Measurements from ENCODE around the gene CALCR.
"Not testable (repeated sequence)": the region's sequence is repeated elsewhere in the genome, so short reads cannot be mapped to it uniquely, and the experiment has no call there.

CALCR gene

GRCh38 chr7:93574646-93575554 lies at the start of gene CALCR:
Gene CALCR, minus strand, starts transcription at chr7:93574724. Its CDS starts 87,743 bp downstream, at chr7:93486981.
- no peak for DNase-seq

GRCh38 chr7:93623816-93624215 lies 49.3 kb upstream of the CALCR start:
- no peak for DNase-seq

DNA sequence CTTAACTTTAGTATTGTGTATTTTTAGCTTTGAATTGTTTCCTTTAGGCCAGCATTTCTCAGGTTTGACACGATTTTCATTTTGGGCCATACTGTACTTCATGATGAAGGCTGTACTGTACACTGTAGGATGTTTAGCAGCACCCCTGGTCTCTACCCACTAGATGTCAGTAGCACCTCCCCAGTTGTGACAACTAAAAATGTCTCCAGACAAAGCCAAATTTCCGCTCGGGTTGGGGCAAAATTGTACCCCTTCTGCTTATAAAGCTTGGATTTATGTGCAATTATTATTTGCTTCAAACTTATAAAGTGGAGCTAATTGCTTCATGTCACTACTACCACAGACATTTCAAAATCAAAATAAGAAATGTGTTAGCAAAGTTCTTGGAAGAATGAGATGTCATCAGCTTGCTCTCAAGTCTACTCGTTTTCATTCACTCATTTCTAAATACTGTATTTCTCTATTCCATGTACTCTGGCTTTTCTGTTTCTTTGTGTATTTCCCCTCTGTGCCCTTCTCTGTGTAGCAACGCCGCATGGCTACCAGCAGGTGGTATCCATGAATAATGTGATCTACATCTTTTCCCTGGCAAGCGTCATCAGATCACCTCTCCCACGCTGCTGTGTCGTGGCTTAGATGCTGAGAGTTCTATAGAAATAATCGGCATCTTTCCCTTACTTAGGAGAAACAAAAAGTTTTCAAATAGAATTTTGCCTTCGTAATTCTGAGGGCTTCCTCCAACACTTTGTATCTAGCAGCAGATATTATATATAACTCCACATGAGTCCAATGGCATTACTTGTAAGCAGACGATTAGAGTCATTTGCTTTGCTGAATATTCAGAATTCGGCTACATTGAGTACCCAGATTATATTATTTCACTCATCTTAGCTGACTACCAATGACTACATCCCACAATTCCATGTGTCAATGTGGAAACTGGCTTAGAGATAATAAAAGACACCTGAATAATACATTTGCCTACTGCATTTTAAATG lies 47.8 kb upstream of the CALCR start:
- peak; percentile 61 for DNase-seq

GRCh38 chr7:93620864-93621263 lies 46.3 kb upstream of the CALCR start:
- no peak for DNase-seq

GRCh38 chr7:93620057-93620456 lies 45.5 kb upstream of the CALCR start:
- no peak for DNase-seq

GRCh38 chr7:93601363-93601762 lies 26.8 kb upstream of the CALCR start:
- DNase-seq = peak; percentile 78

GRCh38 chr7:93594250-93594649 lies 19.7 kb upstream of the CALCR start:
- DNase-seq = no peak

GRCh38 chr7:93592588-93593266 lies 18.2 kb upstream of the CALCR start:
- DNase-seq = no peak

DNA sequence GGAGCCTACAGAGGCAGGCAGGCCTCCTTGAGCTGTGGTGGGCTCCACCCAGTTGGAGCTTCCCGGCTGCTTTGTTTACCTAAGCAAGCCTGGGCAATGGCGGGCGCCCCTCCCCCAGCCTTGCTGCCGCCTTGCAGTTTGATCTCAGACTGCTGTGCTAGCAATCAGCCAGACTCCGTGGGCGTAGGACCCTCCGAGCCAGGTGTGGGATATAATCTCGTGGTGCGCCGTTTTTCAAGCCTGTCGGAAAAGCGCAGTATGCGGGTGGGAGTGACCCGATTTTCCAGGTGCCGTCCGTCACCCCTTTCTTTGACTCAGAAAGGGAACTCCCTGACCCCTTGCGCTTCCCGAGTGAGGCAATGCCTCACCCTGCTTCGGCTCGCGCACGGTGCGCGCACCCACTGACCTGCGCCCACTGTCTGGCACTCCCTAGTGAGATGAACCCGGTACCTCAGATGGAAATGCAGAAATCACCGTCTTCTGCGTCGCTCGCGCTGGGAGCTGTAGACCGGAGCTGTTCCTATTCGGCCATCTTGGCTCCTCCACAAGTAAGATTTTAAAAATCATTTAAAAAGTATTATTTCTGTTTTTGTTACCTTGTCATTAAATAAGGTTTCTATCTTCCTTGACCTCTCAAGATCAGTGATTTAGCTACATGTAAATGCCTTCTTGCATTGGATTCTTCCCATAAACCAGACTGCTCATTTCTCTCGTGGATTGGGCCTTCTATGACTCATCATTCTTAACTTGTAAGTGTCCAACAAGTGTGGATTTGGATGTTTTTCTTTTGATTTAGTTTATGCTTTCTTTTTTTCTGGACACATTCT lies 16.9 kb upstream of the CALCR start:
- peak; percentile 26 for DNase-seq

DNA sequence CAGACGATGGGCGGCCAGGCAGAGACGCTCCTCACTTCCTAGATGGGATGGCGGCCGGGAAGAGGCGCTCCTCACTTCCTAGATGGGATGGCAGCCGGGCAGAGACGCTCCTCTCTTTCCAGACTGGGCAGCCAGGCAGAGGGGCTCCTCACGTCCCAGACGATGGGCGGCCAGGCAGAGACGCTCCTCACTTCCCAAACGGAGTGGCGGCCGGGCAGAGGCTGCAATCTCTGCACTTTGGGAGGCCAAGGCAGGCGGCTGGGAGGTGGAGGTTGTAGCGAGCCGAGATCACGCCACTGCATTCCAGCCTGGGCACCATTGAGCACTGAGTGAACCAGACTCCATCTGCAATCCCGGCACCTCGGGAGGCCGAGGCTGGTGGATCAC lies 11.9 kb upstream of the CALCR start:
- not testable (repeated sequence) for DNase-seq

GRCh38 chr7:93585694-93586478 lies 11.4 kb upstream of the CALCR start:
- DNase-seq = not testable (repeated sequence)

DNA sequence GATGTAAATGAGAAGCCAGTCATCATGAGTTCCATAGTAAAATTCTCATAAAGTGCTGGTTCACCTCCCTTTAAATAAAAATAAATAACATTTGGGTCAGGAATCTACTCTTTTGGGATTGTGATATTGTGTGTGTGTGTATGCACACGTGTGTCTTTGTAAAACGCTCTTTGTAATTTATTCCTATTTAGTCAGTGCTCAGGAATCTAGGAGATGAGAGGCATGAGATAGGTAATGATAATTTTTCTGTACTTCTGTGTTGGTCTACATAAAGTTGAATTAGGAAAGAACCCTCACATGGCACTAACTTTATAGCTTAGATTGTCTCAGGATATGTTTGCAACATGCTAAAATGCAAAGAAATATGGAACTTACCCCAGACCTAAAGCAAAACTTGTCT lies 4.9 kb upstream of the CALCR start:
- no peak for DNase-seq

DNA sequence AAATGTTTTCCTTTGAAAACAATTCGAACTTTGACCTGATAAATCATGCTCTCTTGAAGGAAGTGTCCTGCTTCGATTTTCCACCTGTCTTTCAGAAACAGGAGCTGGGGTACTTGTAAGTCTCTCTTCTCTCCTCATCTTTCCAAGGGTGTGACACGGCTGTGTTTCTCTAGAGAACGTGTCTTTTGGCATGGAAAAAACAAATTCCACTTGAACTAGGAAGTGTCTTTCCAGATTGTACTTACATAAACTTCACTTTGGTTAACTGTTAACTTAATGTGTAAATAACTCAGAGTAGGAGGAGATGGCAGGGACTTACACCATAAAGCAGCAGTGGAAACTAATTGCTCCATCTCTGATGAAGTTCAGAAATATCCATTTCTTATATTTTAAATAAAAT lies 4.2 kb upstream of the CALCR start:
- no peak for DNase-seq

DNA sequence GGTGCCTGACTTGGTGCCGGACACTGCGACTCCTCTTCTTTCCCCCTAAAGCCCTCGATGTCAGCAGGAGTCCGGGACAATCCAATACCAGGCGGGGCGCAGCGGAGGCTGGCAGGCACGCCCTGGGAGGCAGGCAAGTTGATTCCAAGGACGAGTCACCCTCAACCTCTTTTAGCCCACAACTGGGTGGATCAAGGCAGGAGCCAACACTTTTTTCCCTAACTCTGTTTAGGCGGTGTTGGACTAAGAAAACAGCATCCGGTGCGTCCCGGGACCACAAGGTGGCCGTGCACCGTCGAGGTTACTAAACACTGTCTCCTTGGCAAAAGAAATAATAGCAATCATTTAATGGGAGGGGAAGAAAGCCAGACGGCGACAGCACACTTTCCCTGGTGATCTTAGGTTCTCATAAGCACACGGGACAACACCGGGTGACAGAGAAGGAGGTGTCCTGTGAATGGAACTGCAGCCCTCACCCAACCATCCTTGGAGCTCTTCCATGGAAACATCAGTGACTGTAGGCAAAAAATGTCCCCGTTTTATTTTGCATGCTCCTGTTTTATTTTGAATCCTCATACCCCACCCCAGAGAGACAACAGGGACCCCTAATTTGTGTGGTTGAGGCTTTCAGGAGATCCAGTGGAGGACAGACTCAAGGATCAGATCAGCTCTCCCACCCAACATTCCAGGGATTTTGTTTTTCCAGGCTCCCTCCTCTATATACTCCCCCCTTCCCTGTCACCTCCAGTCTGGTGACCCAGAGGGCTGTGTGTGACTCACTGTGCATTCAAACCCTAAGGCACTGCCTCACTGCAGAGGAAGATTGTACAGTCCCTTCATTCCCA lies 1.3 kb upstream of the CALCR start:
- no peak for DNase-seq

- no peak for DNase-seq
Observed at GRCh38 chr7:93574269-93574645, 267 bp downstream of the CALCR start.

DNA sequence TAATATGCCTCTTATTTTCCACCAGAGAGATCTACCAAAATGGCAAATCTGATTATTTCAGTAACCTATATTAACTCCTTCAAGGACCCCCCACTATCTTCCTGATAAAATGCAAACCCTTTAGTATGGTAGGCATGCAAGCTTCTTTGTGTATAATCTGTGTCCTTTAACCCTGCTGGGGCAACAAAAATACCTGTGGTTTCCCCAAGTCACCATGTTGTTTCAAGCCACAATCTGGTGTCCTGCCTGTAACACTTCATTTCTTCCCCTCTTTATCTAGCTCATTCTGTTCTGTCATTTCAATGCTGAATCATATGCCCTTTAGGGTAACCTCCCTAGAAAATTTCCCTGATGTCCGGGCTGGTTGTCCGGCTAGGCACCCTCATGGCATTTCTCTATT lies 5.3 kb downstream of the CALCR start:
- DNase-seq = no peak

GRCh38 chr7:93566876-93567275 lies 7.6 kb downstream of the CALCR start:
- no peak for DNase-seq

DNA sequence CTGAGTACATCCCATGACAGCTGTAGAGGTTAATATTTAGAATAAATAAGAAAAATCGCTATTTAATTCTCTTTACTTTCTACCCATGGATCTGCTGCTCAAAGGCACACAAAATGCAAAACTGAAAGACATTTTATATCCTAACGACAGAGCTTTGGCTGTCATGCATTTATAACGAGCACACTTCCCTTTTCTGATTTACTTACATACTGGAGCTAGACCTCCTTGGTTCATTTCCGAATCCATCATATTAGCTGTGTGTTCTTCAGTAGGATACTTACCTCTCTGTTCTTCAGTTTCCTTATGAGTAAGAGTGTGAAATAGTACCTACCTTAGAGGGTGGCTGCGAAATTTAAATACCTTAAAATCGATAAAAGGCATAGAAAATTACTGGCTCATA lies 10.9 kb downstream of the CALCR start:
- no peak for DNase-seq

DNA sequence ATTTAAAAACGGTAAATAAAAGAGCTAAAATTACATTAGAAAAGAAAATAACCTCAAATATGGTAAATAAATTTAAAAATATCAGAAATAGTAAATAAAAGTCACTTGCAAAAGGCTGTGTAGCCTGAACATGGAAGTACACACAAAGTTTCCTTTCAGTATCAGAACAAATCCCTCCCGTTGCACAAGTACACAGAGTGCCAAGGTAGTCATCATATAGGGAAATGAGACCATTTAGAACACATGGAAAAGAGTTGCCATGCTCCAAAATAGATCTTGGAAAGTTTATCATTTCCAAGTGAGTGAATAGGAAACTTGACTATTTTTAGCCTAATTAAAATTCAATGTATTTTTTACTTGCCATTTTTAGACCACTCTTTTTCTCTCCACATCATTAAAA lies 11.6 kb downstream of the CALCR start:
- no peak for DNase-seq

DNA sequence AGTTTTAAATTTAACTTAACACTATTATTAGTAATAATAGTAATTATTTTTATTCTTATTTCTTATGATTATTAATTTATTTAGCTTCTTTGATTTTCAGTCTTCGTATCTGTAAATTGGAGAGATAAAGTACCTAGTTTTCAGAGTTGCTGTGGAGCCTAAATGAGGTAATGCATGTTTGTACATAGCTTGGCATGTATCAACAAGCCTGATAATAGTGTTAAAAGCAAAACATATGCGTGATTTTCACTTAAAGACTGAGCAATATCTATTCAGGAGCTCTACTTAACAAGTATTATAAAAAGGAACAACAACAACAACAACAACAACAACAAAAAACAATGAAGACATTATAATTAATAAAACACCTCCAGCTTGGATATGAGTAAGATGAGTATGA lies 12.4 kb downstream of the CALCR start:
- DNase-seq = no peak
